ENCODE results near the gene TSPYL1. TPM values are rescaled to one million over a fixed set of nuclear protein-coding genes. Genes with fewer than 3 reads are reported as not detected.

TSPYL1 gene
- total and polyA plus RNA-seq, 9 of the 15 experiments (the other 6 are each of a cell fraction or from before 2014, with no cell fraction given), result 23.1 to 56.8 (median 37.9) TPM

GRCh38 chr6:116326996-116327395 is 47.3 kb upstream of the TSPYL1 start:
- Histone ChIP-seq H3K27me3 (ENCODE audit: control insufficient read depth in 2 of 2, insufficient read depth in 2 of 2, low read length in 2 of 2) (peaks cover 0 to 3% of the 10 kb centered on the region in 2 experiments; a peak in 1 of 5 replicates), H3K27ac (ENCODE audit: extremely low read depth, low read depth, low read length) (no peak overlapping the region), H2AFZ (ENCODE audit: low read depth, low read length) (no peak overlapping the region), H3K4me2 (ENCODE audit: insufficient read depth, low read length) (no peak overlapping the region), H4K20me1 (replicated peaks; ENCODE audit: control insufficient read depth, insufficient read depth, low read length) (no peaks in the 10 kb centered on the region), H3K9me3 (replicated peaks; ENCODE audit: control insufficient read depth, insufficient read depth, low read depth, low read length) (no peaks in the 10 kb centered on the region), H3K4me3 (no peak overlapping the region), H3K36me3 (ENCODE audit: control insufficient read depth, insufficient read depth, low read length) (no peaks in the 10 kb centered on the region), H3K79me2 (ENCODE audit: control insufficient read depth, insufficient read depth, low read length) (no peaks in the 10 kb centered on the region), H3K9me1 (ENCODE audit: control insufficient read depth, insufficient read depth, low read length) (no peaks in the 10 kb centered on the region), H3K4me1 (replicated peaks in 1 of 2; ENCODE audit: control insufficient read depth in 2 of 2, insufficient read depth in 2 of 2, low read length in 2 of 2) (no peaks in the 10 kb centered on the region), H3K9ac (ENCODE audit: insufficient read depth in 1 of 2, low read depth in 2 of 2, low read length in 2 of 2) (no peak overlapping the region)
- intact Hi-C loops (cut with micrococcal nuclease), result no loop called here
- POLR2A ChIA-PET, result no interaction called here
- no peak for DNase-seq (ENCODE audit: extremely low read depth in 1 of 4, low spot score in 3 of 4)
- in situ Hi-C loops (cut with MboI), result no loop called here
- no peak for FAIRE-seq
- BruUV-seq (replicated peaks), result no TSS peak
- CTCF ChIA-PET (ENCODE audit: low intra/inter-chr PET ratio), result no interaction called here
- TF ChIP-seq GTF3C2 (IDR thresholded peaks at IDR 0.05; ENCODE audit: borderline replicate concordance, extremely low read depth, insufficient read length) (no peak), ZNF408 (CRISPR knock-in tag; IDR thresholded peaks at IDR 0.05; ENCODE audit: low read depth) (no peak), NR2F6 (CRISPR knock-in tag; IDR thresholded peaks at IDR 0.05) (no peak), ZBTB9 (CRISPR knock-in tag; IDR thresholded peaks at IDR 0.05) (no peak), ZBTB7A (IDR thresholded peaks at IDR 0.05; ENCODE audit: borderline replicate concordance, control insufficient read depth, low read depth, low read length) (no peak)
- WGBS (ENCODE audit: insufficient coverage, low coverage, missing lambda C conversion rate), result 5% methylated on average over 4 of the region's 4 CpGs
- no peak for ATAC-seq

Measured in K562 (cell line).